GM23338 (cell line): Measurements from ENCODE around the gene MEIS3. TPM values are rescaled to one million over a fixed set of nuclear protein-coding genes. Genes with fewer than 3 reads are reported as not detected.

Experiments used
- ATAC-seq: fragments of 200-7000 bp; cut with Tn5 transposase; 3 replicates; pipeline ENCODE4 v1.9.1; 2020
- DNase-seq: peaks from one replicate; pipeline ENCODE4 v3.0.0-alpha.2; 2015; ENCODE audit warnings: low spot score
- H2AFZ ChIP-seq: fragments of 200-600 bp; sonication (generic); 2 replicates; pipeline ENCODE4 v1.8.0; 2016; ENCODE audit warnings: antibody characterized with exemption, mild to moderate bottlenecking, moderate library complexity
- H3F3A ChIP-seq: fragments of 200-600 bp; sonication (generic); replicated peaks from 2 replicates; pipeline ENCODE4 v1.8.0; 2017; ENCODE audit warnings: antibody characterized with exemption, mixed run types, low read depth
- H3K27ac ChIP-seq: fragments of 200-600 bp; sonication (generic); 2 replicates; pipeline ENCODE4 v1.6.1; 2016; ENCODE audit warnings: low read depth
- H3K27me3 ChIP-seq: fragments of 200-600 bp; sonication (generic); 2 replicates; pipeline ENCODE4 v1.8.0; 2016; ENCODE audit warnings: mild to moderate bottlenecking, mixed run types, moderate library complexity; ENCODE audit not compliant: insufficient read depth
- H3K36me3 ChIP-seq: fragments of 200-600 bp; sonication (generic); 2 replicates; pipeline ENCODE4 v1.8.0; 2016; ENCODE audit warnings: mild to moderate bottlenecking; ENCODE audit not compliant: insufficient read depth
- H3K4me1 ChIP-seq: fragments of 200-600 bp; sonication (generic); 2 replicates; pipeline ENCODE4 v1.8.0; 2016; ENCODE audit warnings: mild to moderate bottlenecking, moderate library complexity; ENCODE audit not compliant: insufficient read depth
- H3K4me2 ChIP-seq: fragments of 200-600 bp; sonication (generic); 2 replicates; pipeline ENCODE4 v1.7.1; 2017; ENCODE audit warnings: mixed run types
- H3K4me3 ChIP-seq: fragments of 200-600 bp; sonication (generic); 2 replicates; pipeline ENCODE4 v1.6.1; 2016; ENCODE audit warnings: mixed run types
- H3K79me2 ChIP-seq: fragments of 200-600 bp; sonication (generic); replicated peaks from 2 replicates; pipeline ENCODE4 v1.8.0; 2017; ENCODE audit warnings: mild to moderate bottlenecking; ENCODE audit not compliant: insufficient read depth
- H3K9me2 ChIP-seq: fragments of 200-600 bp; sonication (generic); 2 replicates; pipeline ENCODE4 v1.8.0; 2017; ENCODE audit not compliant: insufficient read depth
- H4K20me1 ChIP-seq: fragments of 200-600 bp; sonication (generic); replicated peaks from 2 replicates; pipeline ENCODE4 v1.8.0; 2017; ENCODE audit warnings: mild to moderate bottlenecking; ENCODE audit not compliant: insufficient read depth
- H3K27ac Mint-ChIP-seq: 2 replicates; pipeline ENCODE4 v1.8.0; 2020; ENCODE audit warnings: inconsistent platforms, mild to moderate bottlenecking, moderate library complexity, mixed read lengths
- H3K27me3 Mint-ChIP-seq: 3 replicates; pipeline ENCODE4 v1.8.0; 2022; ENCODE audit warnings: low read depth, mild to moderate bottlenecking, moderate library complexity, mixed read lengths, inconsistent platforms; ENCODE audit not compliant: insufficient read depth, poor library complexity
- H3K36me3 Mint-ChIP-seq: 3 replicates; pipeline ENCODE4 v1.8.0; 2021; ENCODE audit warnings: low read depth, mild to moderate bottlenecking, inconsistent platforms, moderate library complexity, mixed read lengths
- H3K4me1 Mint-ChIP-seq: 3 replicates; pipeline ENCODE4 v1.8.0; 2020; ENCODE audit warnings: mild to moderate bottlenecking, inconsistent platforms, mixed read lengths
- H3K4me3 Mint-ChIP-seq: 3 replicates; pipeline ENCODE4 v1.8.0; 2021; ENCODE audit warnings: moderate library complexity, mild to moderate bottlenecking, inconsistent platforms, mixed read lengths
- H3K9me3 Mint-ChIP-seq: 3 replicates; pipeline ENCODE4 v1.8.0; 2020; ENCODE audit warnings: moderate library complexity, mild to moderate bottlenecking, inconsistent platforms, mixed read lengths
- CREB1 ChIP-seq: fragments of 250-450 bp; sonication (Bioruptor Pico); IDR thresholded peaks from 2 replicates; pipeline ENCODE4 v1.5.0; 2020; ENCODE audit warnings: low read depth, mild to moderate bottlenecking, moderate library complexity
- ETS1 ChIP-seq: IDR thresholded peaks from 2 replicates; pipeline ENCODE4 v1.6.1; 2016; ENCODE audit warnings: antibody characterized with exemption
- EZH2 ChIP-seq: fragments of 200-600 bp; sonication (generic); IDR thresholded peaks from one replicate; pipeline ENCODE4 v1.8.0; 2017; ENCODE audit warnings: antibody characterized with exemption, mild to moderate bottlenecking, low read depth; ENCODE audit not compliant: unreplicated experiment
- EZH2phosphoT487 ChIP-seq: fragments of 200-600 bp; sonication (generic); IDR thresholded peaks from one replicate; pipeline ENCODE4 v1.8.1; 2018; ENCODE audit warnings: antibody characterized with exemption; ENCODE audit not compliant: unreplicated experiment
- ZNF462 ChIP-seq: fragments of 250-450 bp; sonication (Bioruptor Pico); IDR thresholded peaks from 2 replicates; pipeline ENCODE4 v1.5.0; 2020; ENCODE audit warnings: mild to moderate bottlenecking, moderate library complexity
- polyA plus RNA-seq: library from polyadenylated mRNA; unstranded; fragments of >200 nt; fragmentation: Nextera tagmentation; extraction: Ambion mirVana; gene quantifications from 2 replicates; pipeline ENCODE4 v1.2.1, GENCODE V29; 2016
- total RNA-seq: library from RNA; depleted of rRNA; stranded (reverse); fragments of >200 nt; shearing (Covaris generic); gene quantifications from 2 replicates; pipeline ENCODE4 v1.2.3, GENCODE V29; 2014

MEIS3 gene
- total and polyA plus RNA-seq, 2 experiments from 2014 or later = 20.6 to 33.7 TPM

GRCh38 chr19:47432499-47432898, 13.2 kb upstream of the MEIS3 start:
- Mint-ChIP-seq H3K27ac (no peak overlapping the region), H3K4me1 (peaks cover 14% of the 10 kb centered on the region), H3K36me3 (no peaks in the 10 kb centered on the region), H3K27me3 (peaks cover 31% of the 10 kb centered on the region), H3K9me3 (no peaks in the 10 kb centered on the region; the same call in 2 of the 3 replicates), H3K4me3 (no peak overlapping the region)
- Histone ChIP-seq H3K4me3 (no peak overlapping the region), H3K9me2 (no peaks in the 10 kb centered on the region), H2AFZ (no peak overlapping the region), H4K20me1 (0 out of 2 replicates have a peak, but pooled peaks cover 3% of the 10 kb centered on the region), H3F3A (peaks cover 17% of the 10 kb centered on the region; the same call in 1 of the 2 replicates), H3K27me3 (peaks cover 30% of the 10 kb centered on the region), H3K36me3 (no peaks in the 10 kb centered on the region), H3K79me2 (no peaks in the 10 kb centered on the region), H3K4me2 (no peak overlapping the region), H3K4me1 (peaks cover 16% of the 10 kb centered on the region), H3K27ac (no peak overlapping the region)
- ATAC-seq (no peak), DNase-seq (no peak)
- TF ChIP-seq CREB1 (CRISPR knock-in tag) = no peak
- TF ChIP-seq ZNF462 (CRISPR knock-in tag) = no peak
- TF ChIP-seq EZH2 = no peak
- no peak for TF ChIP-seq EZH2phosphoT487
- TF ChIP-seq ETS1 = no peak
